B cell (primary cell): Measurements from ENCODE around the gene ACTC1. TPM values are rescaled to one million over a fixed set of nuclear protein-coding genes. Genes with fewer than 3 reads are reported as not detected.

Experiments
- ATAC-seq: fragments of 200-7000 bp; cut with Tn5 transposase; one replicate; pipeline ENCODE4 v1.10.0; 2021; ENCODE audit warnings: low read depth, mild to moderate bottlenecking, moderate number of reproducible peaks, moderate library complexity
- CTCF ChIA-PET: fragments of 350-600 bp; sonication (Branson Sonifier 250); formaldehyde crosslinking; loops from one replicate; lab custom pipeline; 2021; ENCODE audit warnings: antibody characterized with exemption, inconsistent platforms; lab: Charles Lee
- POLR2A ChIA-PET: fragments of 350-600 bp; sonication (Branson Sonifier 250); formaldehyde crosslinking; loops from one replicate; lab custom pipeline; 2021; ENCODE audit warnings: antibody characterized with exemption; lab: Charles Lee
- DNase-seq: peaks from one replicate; pipeline ENCODE4 v3.0.0; 2013
- H2AFZ ChIP-seq: 2 replicates; pipeline ENCODE4 v1.6.1; 2012; ENCODE audit warnings: mild to moderate bottlenecking, low read depth, low read length; ENCODE audit not compliant: insufficient read depth, poor library complexity, severe bottlenecking
- H3K27ac ChIP-seq, 2 donors: 1 replicate in 1 of 2; 2 replicates in 1 of 2; pipeline ENCODE4 v1.5.1; 2012 to 2013; ENCODE audit warnings: low read length in 2 of 2, mild to moderate bottlenecking in 2 of 2, moderate library complexity in 1 of 2
- H3K27me3 ChIP-seq, 4 experiments: fragments of 200-600 bp in 1 of 4; sonication (generic) in 1 of 4; replicated peaks in 1 of 4; 1 replicate in 2 of 4; 2 replicates in 2 of 4; pipeline versions ENCODE4 v1.6.1 to v1.7.0; 2013 to 2016; ENCODE audit warnings: low read length in 3 of 4, mild to moderate bottlenecking in 2 of 4, mixed read lengths in 1 of 4, moderate library complexity in 1 of 4; ENCODE audit not compliant: insufficient read depth in 4 of 4, control insufficient read depth in 3 of 4; ENCODE audit errors: control extremely low read depth in 1 of 4
- H3K36me3 ChIP-seq, 2 experiments: replicated peaks in 1 of 2; 1 replicate in 1 of 2; 2 replicates in 1 of 2; pipeline versions ENCODE4 v1.6.1 to v1.7.1; 2013; ENCODE audit warnings: low read length in 1 of 2; ENCODE audit not compliant: insufficient read depth in 2 of 2, control insufficient read depth in 1 of 2; ENCODE audit errors: control extremely low read depth in 1 of 2, extremely low read depth in 1 of 2
- H3K4me1 ChIP-seq, 2 donors: fragments of 200-600 bp in 1 of 2; sonication (generic) in 1 of 2; 1 replicate in 1 of 2; 2 replicates in 1 of 2; pipeline versions ENCODE4 v1.5.1 to v1.6.1; 2013 to 2017; ENCODE audit warnings: low read length in 2 of 2; ENCODE audit not compliant: control insufficient read depth in 2 of 2, insufficient read depth in 2 of 2
- H3K4me2 ChIP-seq: replicated peaks from 2 replicates; pipeline ENCODE3; 2012; ENCODE audit warnings: mild to moderate bottlenecking, low read depth, low read length; ENCODE audit not compliant: poor library complexity, severe bottlenecking
- H3K4me3 ChIP-seq, 5 experiments: fragments of 200-600 bp in 1 of 5; sonication (generic) in 1 of 5; 1 replicate in 3 of 5; 2 replicates in 2 of 5; pipeline versions ENCODE4 v1.5.1 to v1.7.0; 2011 to 2016; ENCODE audit warnings: low read length in 4 of 5, mild to moderate bottlenecking in 4 of 5, low read depth in 2 of 5, control low read depth in 1 of 5, moderate library complexity in 1 of 5; ENCODE audit not compliant: insufficient read depth in 1 of 5; ENCODE audit errors: control extremely low read depth in 1 of 5, extremely low read depth in 1 of 5
- H3K79me2 ChIP-seq: fragments of 200-600 bp; sonication (generic); one replicate; pipeline ENCODE4 v1.6.0; 2016; ENCODE audit warnings: low read length; ENCODE audit not compliant: control insufficient read depth, insufficient read depth
- H3K9ac ChIP-seq: fragments of 200-600 bp; sonication (generic); 2 replicates; pipeline ENCODE4 v1.6.1; 2017; ENCODE audit warnings: mild to moderate bottlenecking, low read length, moderate library complexity
- H3K9me3 ChIP-seq, 3 donors: one replicate each; pipeline versions ENCODE4 v1.6.1 to v1.7.1; 2013; ENCODE audit warnings: low read length in 2 of 3; ENCODE audit not compliant: control insufficient read depth in 2 of 3, insufficient read depth in 1 of 3; ENCODE audit errors: control extremely low read depth in 1 of 3
- H4K20me1 ChIP-seq: 2 replicates; pipeline ENCODE4 v1.6.0; 2012; ENCODE audit warnings: mild to moderate bottlenecking, low read length; ENCODE audit not compliant: insufficient read depth, control insufficient read depth, poor library complexity, severe bottlenecking
- H3K27ac Mint-ChIP-seq: one replicate; pipeline ENCODE4 v1.8.0; 2021; ENCODE audit warnings: mixed read lengths
- H3K27me3 Mint-ChIP-seq: one replicate; pipeline ENCODE4 v1.8.0; 2021; ENCODE audit warnings: mixed read lengths
- H3K4me1 Mint-ChIP-seq: one replicate; pipeline ENCODE4 v1.8.0; 2021; ENCODE audit warnings: mixed read lengths
- H3K4me3 Mint-ChIP-seq: one replicate; pipeline ENCODE4 v1.8.0; 2021; ENCODE audit warnings: mixed read lengths
- H3K9me3 Mint-ChIP-seq: one replicate; pipeline ENCODE4 v1.8.0; 2022; ENCODE audit warnings: mixed read lengths; ENCODE audit not compliant: insufficient read depth
- CTCF ChIP-seq: fragments of 200-600 bp; IDR thresholded peaks from one replicate; pipeline ENCODE4 v1.8.0; 2022; ENCODE audit warnings: antibody characterized with exemption, mild to moderate bottlenecking
- EZH2 ChIP-seq: IDR thresholded peaks from 2 replicates; pipeline ENCODE4 v1.6.1; 2012; ENCODE audit warnings: borderline replicate concordance, low read depth, mild to moderate bottlenecking, moderate library complexity, low read length; ENCODE audit not compliant: insufficient read depth, poor library complexity, severe bottlenecking
- WGBS: methylation state at CpG from one replicate; pipeline ENCODE4 v1.1.5; 2013; ENCODE audit warnings: missing lambda C conversion rate; ENCODE audit not compliant: insufficient coverage; 5-methylcytosine and 5-hydroxymethylcytosine counted together
- intact Hi-C: fragments of 100-400 bp; cut with micrococcal nuclease; formaldehyde crosslinking; loops from one replicate; pipeline ENCODE4 v1.10.0; 2022
- polyA plus RNA-seq: library from polyadenylated mRNA; depleted of rRNA; stranded (reverse); fragments of >200 nt; gene quantifications from 2 replicates; pipeline ENCODE4 v1.2.3, GENCODE V29; 2012
- total RNA-seq, 2 donors: library from RNA; stranded (reverse); fragments of 120-200 nt in 1 of 2; gene quantifications; 1 replicate in 1 of 2; 2 replicates in 1 of 2; pipeline versions ENCODE4 v1.2.3 to v1.2.4, GENCODE V29; 2013 to 2022

ACTC1 gene
- total and polyA plus RNA-seq, 2 donors (not counting 1 experiment from before 2014, with no cell fraction given) = not detected

DNA sequence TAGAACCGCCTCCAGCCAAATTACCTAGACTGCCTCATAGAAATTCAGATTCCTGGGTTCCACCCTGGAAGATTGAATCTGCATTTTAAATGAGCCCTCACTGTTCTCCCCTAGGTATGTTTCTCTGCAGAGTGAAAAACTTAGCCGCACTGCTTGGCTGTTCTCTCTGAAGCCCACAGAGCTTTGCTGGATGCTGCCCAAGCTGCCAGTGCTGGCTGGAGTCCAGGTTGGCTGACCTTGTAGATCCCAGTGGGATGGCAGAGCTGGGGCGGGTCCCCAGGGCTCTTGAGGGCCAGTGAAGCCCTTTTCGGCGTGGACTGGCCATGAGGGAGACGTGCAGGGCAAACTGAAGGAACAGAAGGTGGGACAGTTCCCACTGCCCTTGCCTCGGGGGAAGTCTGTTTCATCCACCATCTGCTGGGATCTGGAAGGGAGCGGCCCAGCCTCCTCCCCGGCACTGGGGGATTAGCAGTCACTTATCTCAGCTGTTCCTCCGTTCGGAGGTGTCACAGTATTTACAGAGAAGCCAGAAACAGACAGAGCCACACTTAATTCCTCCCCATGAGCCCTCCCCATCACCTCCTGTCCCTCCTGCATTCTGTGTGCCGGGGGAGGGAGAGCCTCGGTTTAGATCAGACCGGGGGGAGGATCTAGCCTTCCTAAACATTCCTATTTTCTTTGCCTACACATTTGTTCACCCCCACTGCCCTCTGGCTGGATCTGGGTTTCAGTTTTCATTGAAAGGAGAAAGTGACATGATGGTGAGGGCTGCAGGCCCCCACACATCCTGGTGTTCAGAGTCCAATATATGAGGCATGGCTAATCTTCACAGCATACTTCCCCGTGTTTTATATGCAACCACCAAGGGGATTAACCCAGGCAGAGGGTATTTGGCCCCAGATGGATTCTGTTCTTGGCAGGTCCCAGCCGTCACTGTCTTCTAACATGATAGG is 4.1 kb upstream of the ACTC1 start:
- TF ChIP-seq EZH2 (no peak), CTCF (no peak)
- Histone ChIP-seq H3K36me3 (no peaks in the 10 kb centered on the region), H3K27me3 (peaks cover 0 to 19% (median 5%) of the 10 kb centered on the region in 4 experiments), H3K9me3 (no peaks in the 10 kb centered on the region), H3K4me2 (no peak overlapping the region), H3K9ac (no peak overlapping the region), H2AFZ (no peak overlapping the region), H3K27ac (no peak overlapping the region), H3K79me2 (no peaks in the 10 kb centered on the region), H3K4me3 (no peak overlapping the region), H3K4me1 (no peaks in the 10 kb centered on the region), H4K20me1 (no peaks in the 10 kb centered on the region)
- ChIA-PET CTCF (no interaction called here), POLR2A (no interaction called here)
- Mint-ChIP-seq H3K9me3 (no peaks in the 10 kb centered on the region), H3K4me1 (no peaks in the 10 kb centered on the region), H3K27me3 (peaks cover 36% of the 10 kb centered on the region), H3K4me3 (no peak overlapping the region), H3K27ac (no peak overlapping the region)
- ATAC-seq = no peak
- intact Hi-C loops = loop anchor here (10.0 kb wide), 1 partner anchor 55 kb away; no protein-coding TSS in a partner anchor
- WGBS = 73% methylated on average over 11 of the region's 16 CpGs
- no peak for DNase-seq

- Histone ChIP-seq H3K9me3 (no peaks in the 10 kb centered on the region), H3K27ac (no peak overlapping the region), H4K20me1 (no peaks in the 10 kb centered on the region), H3K27me3 (peaks cover 0 to 30% (median 9%) of the 10 kb centered on the region in 4 experiments), H2AFZ (no peak overlapping the region), H3K36me3 (no peaks in the 10 kb centered on the region), H3K4me2 (no peak overlapping the region), H3K4me1 (no peaks in the 10 kb centered on the region), H3K4me3 (no peak overlapping the region), H3K9ac (no peak overlapping the region), H3K79me2 (no peaks in the 10 kb centered on the region)
- DNase-seq (no peak), ATAC-seq (no peak)
- ChIA-PET CTCF (no interaction called here), POLR2A (no interaction called here)
- no peak overlapping the region for H3K4me3 Mint-ChIP-seq
- no peaks in the 10 kb centered on the region for H3K9me3 Mint-ChIP-seq
- intact Hi-C loops = loop anchor here (10.0 kb wide), 1 partner anchor 58 kb away; no protein-coding TSS in a partner anchor
- H3K4me1 Mint-ChIP-seq = no peaks in the 10 kb centered on the region
- no peak overlapping the region for H3K27ac Mint-ChIP-seq
- no peak for TF ChIP-seq EZH2
- TF ChIP-seq CTCF = no peak
- WGBS = 20% methylated on average over 1 of the region's 5 CpGs
- H3K27me3 Mint-ChIP-seq = peaks cover 53% of the 10 kb centered on the region
Measured at GRCh38 chr15:34796847-34797435, 1.6 kb upstream of the ACTC1 start.
